ES-I3 (cell line): ENCODE data around the gene GZMB.
"Not testable (repeated sequence)": the region's sequence is repeated elsewhere in the genome, so short reads cannot be mapped to it uniquely, and the experiment has no call there.

Source experiments
- H3K36me3 ChIP-seq: 2 replicates; pipeline ENCODE4 v1.6.1; 2013; ENCODE audit warnings: mild to moderate bottlenecking, low read length, control low read depth, moderate library complexity; ENCODE audit not compliant: insufficient read depth
- H3K4me1 ChIP-seq: 2 replicates; pipeline ENCODE4 v1.6.1; 2013; ENCODE audit warnings: mild to moderate bottlenecking, control low read depth, low read length; ENCODE audit not compliant: insufficient read depth
- H3K9ac ChIP-seq: 2 replicates; pipeline ENCODE4 v1.6.1; 2013; ENCODE audit warnings: low read depth, mild to moderate bottlenecking, low read length, moderate library complexity
- H3K9me3 ChIP-seq: 2 replicates; pipeline ENCODE4 v1.6.1; 2013; ENCODE audit warnings: mild to moderate bottlenecking, low read length, moderate library complexity; ENCODE audit not compliant: control insufficient read depth, insufficient read depth

Gene GZMB

DNA sequence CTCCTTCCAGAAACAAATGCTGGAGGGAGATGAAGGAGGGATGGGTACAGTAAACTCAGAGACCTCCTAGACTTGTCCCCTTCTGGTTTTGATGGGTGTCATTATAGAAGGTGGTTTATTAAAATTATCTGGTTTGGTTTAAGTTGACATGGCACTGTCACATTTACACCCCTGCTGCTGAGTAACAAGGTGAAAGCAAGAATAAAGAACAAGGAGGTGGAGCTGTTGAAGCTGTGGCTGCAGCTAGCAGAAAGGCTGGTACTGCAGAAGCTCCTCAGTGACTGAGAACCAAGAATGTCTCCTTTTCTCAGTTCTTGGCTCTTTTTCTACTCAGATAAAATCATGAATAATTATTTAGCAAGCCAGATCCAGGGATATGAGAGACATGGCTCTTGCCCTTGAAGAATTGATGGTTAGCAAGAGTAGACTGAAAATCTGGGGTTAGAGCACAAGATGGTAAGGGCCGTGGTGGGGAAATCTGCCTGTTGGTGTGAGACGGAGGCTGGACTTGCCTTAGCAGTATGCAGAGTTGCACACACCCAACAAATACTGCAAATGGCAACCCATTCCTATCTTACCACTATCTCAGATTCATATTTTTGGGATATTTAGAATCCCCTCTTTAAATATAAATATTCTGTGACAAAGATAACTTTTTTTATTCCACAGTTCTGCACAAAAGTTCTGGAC, 24.2 kb downstream of the GZMB start, which contains the start of gene GZMH:
Gene GZMH (minus strand): TSS at position 31 of the 690 bp plus-strand sequence. CDS start 72 bp downstream, outside the sequence.
- Histone ChIP-seq H3K9ac (no peak within 1 kb of the TSS), H3K9me3 (no peaks in the 10 kb centered on the region; the same call in 1 of the 2 replicates), H3K4me1 (no peaks in the 10 kb centered on the region), H3K36me3 (no peaks in the 10 kb centered on the region)

DNA sequence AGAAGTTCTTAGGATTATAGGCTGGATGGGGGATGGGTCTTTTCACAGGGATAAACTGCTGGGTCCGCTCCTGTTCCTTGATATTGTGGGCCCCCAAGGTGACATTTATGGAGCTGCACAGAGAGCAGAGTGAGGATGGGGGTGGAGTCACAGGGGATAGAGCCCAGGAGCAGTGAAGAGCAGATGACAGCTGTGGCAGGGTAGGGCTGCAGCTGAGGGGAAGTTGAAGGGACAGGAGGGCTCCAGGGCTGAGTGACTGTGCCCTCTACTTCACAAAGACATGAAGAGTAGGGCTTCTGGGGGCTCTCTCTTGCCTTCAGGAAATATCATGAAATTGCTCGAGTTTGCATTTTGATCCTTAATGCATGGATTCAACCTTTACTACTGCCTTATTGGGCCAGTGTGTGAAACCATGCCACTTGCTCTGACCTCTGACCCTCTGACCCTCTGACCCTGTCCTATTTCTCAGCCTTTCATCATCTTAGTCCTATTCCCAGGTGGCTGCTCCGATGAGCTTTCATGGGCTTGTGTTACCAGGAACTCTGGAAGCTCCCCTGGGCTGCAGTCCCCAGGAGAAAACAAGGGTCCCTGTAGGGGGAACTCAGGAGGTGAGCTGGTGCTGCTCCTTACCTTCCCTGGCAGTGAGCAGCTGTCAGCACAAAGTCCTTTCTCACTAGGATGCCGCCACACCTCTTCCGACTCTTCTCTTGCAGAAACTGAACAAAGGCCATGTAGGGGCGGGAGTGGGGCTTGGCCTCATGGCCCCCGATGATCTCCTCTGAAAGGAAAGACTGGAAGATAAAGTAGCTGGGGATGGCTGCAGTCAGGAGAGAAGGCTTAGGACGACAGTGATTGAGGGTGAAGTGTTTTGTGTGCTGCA, 26.1 kb downstream of the GZMB start:
- H3K9ac ChIP-seq, result no peak overlapping the region
- H3K9me3 ChIP-seq, result no peaks in the 10 kb centered on the region; the same call in 1 of the 2 replicates
- no peaks in the 10 kb centered on the region for H3K4me1 ChIP-seq
- H3K36me3 ChIP-seq, result no peaks in the 10 kb centered on the region

GRCh38 chr14:24607081-24607480, 26.9 kb downstream of the GZMB start:
- no peaks in the 10 kb centered on the region; the same call in 1 of the 2 replicates for H3K9me3 ChIP-seq
- H3K36me3 ChIP-seq, result no peaks in the 10 kb centered on the region
- no peaks in the 10 kb centered on the region for H3K4me1 ChIP-seq
- no peak overlapping the region for H3K9ac ChIP-seq

- Histone ChIP-seq H3K9ac (no peak overlapping the region), H3K9me3 (no peaks in the 10 kb centered on the region; the same call in 1 of the 2 replicates), H3K36me3 (no peaks in the 10 kb centered on the region), H3K4me1 (no peaks in the 10 kb centered on the region)
These were observed 27.7 kb downstream of the GZMB start for GRCh38 chr14:24606297-24606696.

DNA sequence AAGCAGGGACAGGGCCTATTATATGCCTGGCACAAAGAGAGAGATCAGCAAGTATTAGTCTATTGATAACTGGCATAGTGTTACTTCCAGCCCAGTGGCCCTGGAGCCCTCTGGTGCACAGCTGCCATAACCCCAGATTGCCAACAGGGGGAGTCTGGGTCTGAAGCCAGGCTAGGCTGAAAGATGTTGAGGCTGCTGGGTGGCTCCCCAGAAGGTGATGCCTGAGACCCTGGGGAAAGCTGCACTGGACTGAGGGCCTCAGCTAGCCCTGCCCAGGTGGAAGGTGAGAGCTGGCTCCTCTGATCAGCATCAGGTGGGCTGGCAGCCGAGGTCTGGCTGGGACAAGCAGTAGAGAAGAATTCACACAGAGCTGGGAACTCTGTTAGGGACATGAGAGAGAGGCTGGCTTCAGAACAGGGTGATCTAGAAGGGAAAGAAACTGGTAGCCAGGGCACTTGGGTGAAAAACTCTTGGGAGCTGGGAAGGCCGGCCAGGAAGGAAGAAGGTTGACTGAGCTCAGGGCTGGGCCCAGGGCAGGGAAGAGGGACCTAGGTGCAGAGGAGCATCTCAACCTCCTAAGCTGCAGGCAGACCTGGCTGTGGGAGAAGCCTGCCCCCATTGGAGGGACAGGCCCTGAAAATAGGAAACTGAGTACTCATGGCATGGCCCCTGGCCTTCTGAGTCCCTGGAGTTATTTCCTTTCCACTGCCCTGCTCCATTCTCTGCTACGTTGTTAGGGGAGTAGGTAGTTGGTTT, 28.4 kb downstream of the GZMB start:
- Histone ChIP-seq H3K9ac (no peak overlapping the region), H3K4me1 (no peaks in the 10 kb centered on the region), H3K36me3 (no peaks in the 10 kb centered on the region), H3K9me3 (no peaks in the 10 kb centered on the region; the same call in 1 of the 2 replicates)

DNA sequence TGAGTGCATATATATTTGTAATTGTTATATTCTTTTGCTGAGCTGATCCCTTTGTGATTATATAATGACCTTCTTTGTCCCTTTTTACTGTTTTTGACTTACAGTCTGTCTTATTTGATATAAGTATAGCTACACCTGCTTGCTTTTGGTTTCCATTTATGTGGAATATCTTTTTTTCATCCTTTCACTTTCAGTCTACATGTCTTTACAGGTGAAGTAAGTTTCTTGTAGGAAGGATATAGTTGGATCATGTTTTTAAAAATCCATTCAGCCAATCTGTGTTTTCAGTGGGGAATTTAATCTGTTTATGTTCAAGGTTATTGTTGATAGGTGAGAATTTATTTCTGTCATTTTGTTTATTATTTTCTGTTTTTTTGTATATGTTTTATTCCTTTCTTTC, 36.6 kb downstream of the GZMB start:
- Histone ChIP-seq H3K9ac (no peak overlapping the region), H3K4me1 (no peaks in the 10 kb centered on the region), H3K9me3 (peaks cover 6% of the 10 kb centered on the region), H3K36me3 (no peaks in the 10 kb centered on the region)

GRCh38 chr14:24595073-24595808, 38.7 kb downstream of the GZMB start:
- Histone ChIP-seq H3K36me3 (no peaks in the 10 kb centered on the region), H3K4me1 (no peaks in the 10 kb centered on the region), H3K9ac (no peak overlapping the region), H3K9me3 (peaks cover 6% of the 10 kb centered on the region)

- H3K9ac ChIP-seq, H3K9me3 ChIP-seq, H3K4me1 ChIP-seq, H3K36me3 ChIP-seq: not testable (repeated sequence)
These were observed 43.0 kb downstream of the GZMB start for GRCh38 chr14:24591004-24591403.

- not testable (repeated sequence) for H3K9me3 ChIP-seq, H3K9ac ChIP-seq, H3K4me1 ChIP-seq, H3K36me3 ChIP-seq
These were observed 49.6 kb downstream of the GZMB start for GRCh38 chr14:24584402-24584801.
